Erythroblast (primary cell): ENCODE data around the gene GNAS-AS1.

Experiments
- GATA1 ChIP-seq: IDR thresholded peaks from 2 replicates; pipeline ENCODE4 v1.6.1; 2011; ENCODE audit warnings: low read depth, mild to moderate bottlenecking, control low read depth, low read length, moderate library complexity
- POLR2A ChIP-seq: IDR thresholded peaks from 2 replicates; pipeline ENCODE4 v1.6.1; 2011; ENCODE audit warnings: mild to moderate bottlenecking, low read length

GRCh38 chr20:58865843-58866242 lies 15.1 kb upstream of the GNAS-AS1 start:
- no peak for TF ChIP-seq POLR2A
- no peak for TF ChIP-seq GATA1
